Germinal center (tissue), 1 donor: Measurements from ENCODE around the gene ZNRF3.
A peak's percentile ranks its signal among the peaks of the same experiment; 100 is the strongest.
"Not testable (repeated sequence)": the region's sequence is repeated elsewhere in the genome, so short reads cannot be mapped to it uniquely, and the experiment has no call there.

Source experiments
- DNase-seq: peaks from one replicate; pipeline ENCODE4 v3.0.0; 2012; ENCODE audit warnings: mixed read lengths, low spot score

The ZNRF3 gene

DNA sequence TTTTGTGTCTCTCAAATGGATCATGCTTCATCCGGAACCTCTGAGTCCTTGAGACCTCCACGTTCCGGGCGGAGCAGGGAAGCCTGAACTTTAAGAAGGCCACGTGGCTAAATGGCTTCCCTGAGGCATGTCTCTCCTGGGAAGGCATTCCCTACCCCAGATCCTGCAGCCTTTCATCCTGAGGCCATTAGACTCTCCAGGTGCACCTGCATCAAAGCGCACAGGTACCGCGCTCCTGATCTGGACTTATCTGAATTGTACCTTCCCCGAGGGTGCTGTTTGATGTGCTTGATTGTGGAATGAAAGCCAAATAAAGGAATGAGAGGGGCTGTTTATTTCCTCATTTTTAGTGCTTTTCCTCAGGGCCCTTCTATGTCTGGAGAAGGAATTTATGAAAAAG lies 155.8 kb downstream of the ZNRF3 start:
- no peak for DNase-seq

DNA sequence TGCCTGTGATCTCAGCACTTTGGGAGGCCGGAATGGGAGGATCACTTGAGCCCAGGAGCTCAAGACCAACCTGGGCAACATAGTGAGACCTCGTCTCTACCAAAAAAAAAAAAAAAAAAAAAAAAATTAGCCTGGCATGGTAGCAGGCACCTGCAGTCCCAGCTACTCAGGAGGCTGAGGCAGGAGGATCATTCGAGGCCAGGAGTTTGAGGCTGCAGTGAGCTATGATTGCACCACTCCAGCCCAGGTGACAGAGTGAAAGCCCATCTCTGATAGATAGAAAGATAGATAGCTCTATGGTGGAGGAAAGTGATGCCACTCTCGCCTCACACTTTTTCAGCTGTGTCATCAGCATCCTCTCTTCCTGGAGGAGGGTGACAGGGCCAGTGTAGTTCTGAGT lies 156.3 kb downstream of the ZNRF3 start:
- DNase-seq, result not testable (repeated sequence)

DNA sequence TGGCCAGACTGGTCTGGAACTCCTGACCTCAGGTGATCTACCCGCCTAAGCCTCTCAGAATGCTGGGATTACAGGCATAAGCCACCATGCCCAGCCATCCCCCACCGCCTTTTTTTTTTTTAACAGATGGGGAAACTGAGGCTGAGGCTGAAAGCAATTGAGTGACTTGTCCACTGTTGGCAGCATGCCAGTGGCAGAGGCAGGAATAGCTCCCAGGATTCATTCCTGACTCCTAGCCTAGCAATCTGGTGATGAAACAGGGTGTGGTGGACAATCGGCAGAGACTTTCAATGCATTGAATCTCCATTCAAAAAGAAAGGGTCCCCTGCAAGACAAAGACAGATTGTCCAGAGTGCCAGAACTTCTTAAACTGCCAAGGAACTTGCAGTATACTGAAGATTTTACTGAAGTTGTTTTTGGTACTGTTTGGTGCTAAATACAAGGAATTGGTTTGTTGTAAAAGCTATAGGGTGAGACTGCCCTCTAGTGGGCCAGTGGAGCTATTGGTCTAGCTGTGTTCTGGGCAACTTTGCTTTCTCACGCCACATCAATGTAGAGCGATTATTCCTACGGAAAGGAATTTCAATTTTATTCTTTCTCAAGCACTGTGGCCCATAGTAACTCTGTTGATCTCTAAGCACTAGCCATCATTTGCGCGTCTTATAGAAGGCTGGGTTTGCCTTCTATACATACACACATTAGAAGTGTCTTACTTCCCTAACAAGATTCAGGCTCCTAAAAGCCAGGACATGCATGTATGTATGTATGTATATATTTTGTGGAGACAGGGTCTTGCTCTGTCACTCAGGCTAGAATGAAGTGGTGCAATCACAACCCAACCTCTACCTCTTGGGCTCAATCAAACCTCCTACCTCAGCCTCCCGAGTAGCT lies 157.3 kb downstream of the ZNRF3 start:
- peak; percentile 52 for DNase-seq

DNA sequence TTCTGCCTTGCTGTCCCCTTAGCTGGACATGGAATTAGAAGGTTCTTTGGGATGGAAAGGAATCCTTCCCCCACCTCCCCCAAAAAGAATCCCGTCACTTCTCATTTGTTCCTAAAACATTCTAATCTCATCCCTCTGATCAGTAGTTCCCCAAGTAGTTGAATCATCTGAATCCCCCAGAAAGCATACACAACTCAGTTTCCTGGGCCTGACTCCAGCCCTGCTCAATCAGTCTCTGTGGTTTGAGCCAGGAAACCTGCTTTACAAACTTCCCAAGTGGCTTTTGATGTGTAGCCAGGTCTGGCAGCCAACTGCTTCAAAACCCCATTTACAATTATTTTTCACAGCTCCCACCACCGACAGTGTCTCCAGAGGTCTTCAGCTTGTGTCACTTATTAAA lies 158.0 kb downstream of the ZNRF3 start:
- no peak for DNase-seq

DNA sequence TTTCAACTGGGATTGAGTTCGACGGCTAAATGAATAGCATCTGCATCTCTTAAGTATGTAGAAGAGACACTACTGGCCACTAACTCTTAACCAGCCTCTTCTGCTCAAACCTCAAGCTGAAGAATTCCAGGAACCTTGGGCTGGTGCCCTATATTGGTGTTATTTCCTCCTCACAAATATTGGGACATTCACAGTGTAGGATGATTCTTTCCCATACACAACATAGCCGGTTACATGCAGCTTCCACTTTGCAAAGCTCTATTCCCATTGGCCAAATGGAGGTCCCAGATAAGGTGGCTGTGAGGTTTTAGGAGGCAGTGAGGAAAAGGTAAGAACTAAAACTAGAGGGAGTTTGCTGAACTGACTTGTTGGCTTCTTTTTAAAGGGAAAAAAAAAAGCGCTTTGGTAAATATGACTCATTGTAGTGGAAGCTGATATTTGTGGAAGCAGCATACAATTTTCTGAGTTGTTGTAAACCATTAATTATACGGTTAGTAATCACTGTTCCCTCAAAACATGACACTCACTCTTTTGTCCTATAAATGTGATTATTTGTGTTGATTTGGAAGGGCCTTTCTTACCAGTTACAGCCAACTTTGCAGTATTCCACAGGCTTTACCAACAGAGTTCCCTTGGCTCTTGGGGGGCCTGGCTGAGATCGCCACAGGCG lies 160.7 kb downstream of the ZNRF3 start:
- DNase-seq, result no peak

DNA sequence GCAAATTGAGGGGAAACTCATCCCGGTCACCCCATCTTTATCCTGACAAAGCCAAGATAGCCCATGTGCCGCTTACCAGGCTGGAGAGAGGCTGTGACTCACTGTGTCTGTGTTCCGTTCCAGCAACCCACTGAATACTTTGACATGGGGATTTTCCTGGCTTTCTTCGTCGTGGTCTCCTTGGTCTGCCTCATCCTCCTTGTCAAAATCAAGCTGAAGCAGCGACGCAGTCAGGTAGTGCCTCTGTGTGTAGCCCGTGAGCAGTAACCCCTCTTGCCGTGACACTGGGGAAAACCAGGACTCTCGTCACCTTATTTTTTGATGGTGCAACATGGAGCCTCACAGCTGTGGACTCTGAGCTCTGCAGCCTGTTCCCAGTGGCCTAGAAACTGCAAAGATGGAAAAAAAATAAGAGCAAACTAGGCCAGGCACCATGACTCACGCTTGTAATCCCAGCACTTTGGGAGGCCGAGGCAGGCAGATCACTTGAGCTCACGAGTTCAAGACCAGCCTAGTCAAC lies 161.3 kb downstream of the ZNRF3 start:
- DNase-seq, result no peak

DNA sequence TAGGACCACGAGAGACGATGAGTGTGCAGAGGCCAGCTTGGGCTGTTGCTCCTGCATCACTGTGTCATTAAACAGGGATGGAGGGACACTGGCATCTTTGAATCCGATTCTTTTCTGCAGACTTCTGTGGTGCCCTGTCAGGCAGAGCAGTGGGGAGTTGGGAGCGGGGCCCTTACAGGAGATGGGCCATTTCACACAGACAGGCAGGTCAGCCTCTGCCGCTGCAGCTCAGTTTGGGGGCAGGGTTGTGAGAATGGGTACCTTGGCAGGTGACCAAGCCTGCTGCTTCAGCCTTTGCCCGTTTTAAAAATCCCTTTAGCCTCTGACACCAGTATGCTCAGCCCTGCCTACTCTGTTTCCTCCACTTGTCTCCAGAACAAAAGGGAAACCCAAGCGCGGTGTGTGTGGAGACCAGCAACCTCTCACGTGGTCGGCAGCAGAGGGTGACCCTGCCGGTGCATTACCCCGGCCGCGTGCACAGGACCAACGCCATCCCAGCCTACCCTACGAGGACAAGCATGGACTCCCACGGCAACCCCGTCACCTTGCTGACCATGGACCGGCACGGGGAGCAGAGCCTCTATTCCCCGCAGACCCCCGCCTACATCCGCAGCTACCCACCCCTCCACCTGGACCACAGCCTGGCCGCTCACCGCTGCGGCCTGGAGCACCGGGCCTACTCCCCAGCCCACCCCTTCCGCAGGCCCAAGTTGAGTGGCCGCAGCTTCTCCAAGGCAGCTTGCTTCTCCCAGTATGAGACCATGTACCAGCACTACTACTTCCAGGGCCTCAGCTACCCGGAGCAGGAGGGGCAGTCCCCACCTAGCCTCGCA lies 165.7 kb downstream of the ZNRF3 start:
- DNase-seq, result no peak

DNA sequence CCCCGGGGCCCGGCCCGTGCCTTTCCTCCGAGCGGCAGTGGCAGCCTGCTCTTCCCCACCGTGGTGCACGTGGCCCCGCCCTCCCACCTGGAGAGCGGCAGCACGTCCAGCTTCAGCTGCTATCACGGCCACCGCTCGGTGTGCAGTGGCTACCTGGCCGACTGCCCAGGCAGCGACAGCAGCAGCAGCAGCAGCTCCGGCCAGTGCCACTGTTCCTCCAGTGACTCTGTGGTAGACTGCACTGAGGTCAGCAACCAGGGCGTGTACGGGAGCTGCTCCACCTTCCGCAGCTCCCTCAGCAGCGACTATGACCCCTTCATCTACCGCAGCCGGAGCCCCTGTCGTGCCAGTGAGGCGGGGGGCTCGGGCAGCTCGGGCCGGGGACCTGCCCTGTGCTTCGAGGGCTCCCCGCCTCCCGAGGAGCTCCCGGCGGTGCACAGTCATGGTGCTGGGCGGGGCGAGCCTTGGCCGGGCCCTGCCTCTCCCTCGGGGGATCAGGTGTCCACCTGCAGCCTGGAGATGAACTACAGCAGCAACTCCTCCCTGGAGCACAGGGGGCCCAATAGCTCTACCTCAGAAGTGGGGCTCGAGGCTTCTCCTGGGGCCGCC lies 166.4 kb downstream of the ZNRF3 start:
- no peak for DNase-seq

DNA sequence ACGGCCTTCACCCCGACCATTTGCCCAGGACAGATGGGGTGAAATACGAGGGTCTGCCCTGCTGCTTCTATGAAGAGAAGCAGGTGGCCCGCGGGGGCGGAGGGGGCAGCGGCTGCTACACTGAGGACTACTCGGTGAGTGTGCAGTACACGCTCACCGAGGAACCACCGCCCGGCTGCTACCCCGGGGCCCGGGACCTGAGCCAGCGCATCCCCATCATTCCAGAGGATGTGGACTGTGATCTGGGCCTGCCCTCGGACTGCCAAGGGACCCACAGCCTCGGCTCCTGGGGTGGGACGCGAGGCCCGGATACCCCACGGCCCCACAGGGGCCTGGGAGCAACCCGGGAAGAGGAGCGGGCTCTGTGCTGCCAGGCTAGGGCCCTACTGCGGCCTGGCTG lies 167.1 kb downstream of the ZNRF3 start:
- no peak for DNase-seq

DNA sequence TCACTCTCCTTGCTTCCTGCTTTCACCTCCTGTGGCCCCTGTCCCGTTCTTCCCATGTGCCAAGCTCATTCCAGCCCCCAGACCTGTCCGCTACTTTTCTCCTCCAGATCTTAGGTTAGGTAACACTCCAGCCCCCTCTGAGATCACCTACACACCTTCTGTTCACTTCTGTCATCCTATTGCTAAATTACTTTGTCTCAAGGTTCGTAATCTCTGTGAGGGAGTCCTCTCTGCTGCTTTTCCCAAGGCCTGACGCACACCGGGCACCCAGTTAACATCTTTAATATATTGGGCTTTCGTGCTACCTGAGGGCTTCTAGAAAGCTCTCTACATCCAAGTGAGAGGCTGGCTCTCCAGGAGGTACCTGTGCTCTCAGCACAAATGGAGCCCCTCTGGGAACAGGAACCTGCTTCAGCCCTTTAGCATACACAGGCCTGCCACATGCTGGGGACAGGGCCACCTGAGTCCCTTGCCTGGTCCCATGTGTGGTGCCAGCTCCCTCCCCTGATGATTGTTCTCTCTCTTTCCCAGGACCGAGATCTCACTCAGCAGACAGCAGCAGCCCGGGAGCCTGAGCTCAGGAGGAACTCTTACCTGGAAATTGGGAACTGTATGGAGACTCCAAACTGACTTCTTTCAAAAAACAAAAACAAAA lies 169.8 kb downstream of the ZNRF3 start:
- DNase-seq, result no peak

DNA sequence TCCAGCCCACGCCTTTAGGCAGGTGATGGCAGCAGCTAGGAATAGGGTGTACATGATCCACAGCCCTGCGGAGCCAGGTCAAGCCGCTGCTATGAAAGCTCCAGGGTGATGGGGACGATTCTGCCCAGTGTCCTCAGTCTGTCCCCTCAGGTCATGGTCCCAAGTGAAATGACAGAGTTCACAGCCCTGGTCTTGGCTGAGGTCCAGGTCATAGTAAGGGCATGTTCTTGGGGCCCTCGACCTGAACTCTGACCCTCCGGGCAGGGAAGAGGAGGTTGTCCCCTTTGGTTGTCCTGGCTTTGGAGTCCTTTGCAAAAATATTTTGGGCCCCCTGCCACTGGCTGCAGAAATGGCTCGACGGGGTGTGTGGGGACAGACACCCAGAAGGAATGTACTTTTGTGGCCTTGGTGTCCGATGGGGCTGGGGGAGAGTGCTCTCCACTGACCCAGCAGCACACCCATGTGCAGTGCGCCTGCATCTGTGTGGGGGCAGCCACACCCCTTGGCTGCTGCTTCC lies 170.9 kb downstream of the ZNRF3 start:
- DNase-seq, result no peak

DNA sequence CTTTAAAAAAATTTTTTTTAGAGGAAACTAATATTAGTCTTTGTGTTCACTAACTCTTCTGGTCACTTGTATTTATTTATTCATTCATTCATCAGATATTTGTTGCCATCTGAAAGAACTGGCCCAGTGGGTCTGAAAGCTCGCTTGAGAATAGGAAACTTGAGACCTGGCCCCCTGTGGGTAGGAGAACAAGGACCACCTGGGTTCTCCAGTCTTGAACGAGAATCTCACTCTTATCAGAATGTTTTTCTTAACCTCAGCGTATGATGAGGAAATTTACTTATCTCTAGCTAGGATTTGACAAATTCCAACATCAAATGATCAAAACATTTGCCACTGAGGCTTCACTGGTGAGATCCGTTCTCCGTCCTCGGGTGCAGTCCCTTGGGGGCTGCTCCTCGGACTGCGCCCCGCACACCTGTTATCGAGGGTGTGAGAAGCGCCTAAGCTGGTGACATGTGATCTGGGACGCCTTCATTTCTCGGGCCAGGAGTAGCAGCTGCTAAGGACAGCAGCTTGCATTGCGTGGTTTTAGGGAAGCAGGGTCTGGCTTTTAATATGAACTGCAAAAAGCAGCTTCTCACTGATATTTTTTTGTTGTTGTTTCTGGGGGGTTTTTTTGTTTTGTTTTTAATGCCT lies 171.9 kb downstream of the ZNRF3 start:
- DNase-seq, result no peak

DNA sequence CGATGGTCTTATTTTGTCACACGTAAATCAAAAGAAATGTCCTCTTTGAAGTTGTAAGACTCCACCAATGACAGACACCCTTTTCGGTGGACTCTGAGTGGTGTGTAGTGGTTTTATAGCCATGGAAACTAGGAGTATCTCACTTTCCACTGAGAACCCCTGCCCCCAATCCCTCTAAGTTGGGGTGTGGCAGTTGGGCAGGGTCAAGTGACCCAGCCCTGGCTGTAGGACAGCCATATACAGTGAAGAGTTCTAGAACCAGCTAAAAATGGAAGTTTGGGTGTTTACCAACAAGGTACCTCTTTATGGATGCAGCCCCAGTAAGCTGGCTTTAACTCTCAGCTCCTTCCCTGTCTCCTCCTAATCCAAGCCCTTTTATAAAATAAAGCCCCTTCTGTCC lies 173.1 kb downstream of the ZNRF3 start:
- DNase-seq, result no peak

DNA sequence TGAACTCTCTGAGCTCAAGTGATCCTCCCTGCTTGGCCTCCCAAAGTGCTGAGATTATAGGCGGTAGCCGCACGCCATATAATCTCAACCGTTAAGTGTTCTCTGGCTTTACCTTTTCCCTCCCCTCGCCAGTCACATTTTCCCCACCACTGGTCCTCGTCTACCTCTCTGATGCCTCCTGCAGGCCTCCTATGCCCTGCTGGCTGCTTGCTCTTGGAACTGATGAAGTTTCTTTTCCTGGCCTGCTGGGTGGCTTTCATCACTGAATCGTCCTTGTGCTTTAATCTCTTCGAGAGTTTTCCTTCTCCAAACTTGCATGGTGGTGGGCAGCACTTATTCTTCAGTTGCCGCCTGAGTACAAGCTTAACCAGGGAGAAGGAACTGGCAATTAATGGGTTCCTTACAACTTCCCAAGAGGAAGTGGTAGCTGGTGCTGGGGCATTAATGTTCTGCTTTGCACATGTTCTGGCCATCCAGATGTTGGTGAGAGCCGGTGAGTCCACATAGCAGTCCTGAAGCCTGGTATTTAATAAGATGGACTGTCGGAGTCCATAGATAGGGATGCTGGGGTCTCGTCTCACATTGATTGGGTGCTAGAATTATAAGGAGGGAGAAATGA lies 177.0 kb downstream of the ZNRF3 start:
- DNase-seq, result no peak

DNA sequence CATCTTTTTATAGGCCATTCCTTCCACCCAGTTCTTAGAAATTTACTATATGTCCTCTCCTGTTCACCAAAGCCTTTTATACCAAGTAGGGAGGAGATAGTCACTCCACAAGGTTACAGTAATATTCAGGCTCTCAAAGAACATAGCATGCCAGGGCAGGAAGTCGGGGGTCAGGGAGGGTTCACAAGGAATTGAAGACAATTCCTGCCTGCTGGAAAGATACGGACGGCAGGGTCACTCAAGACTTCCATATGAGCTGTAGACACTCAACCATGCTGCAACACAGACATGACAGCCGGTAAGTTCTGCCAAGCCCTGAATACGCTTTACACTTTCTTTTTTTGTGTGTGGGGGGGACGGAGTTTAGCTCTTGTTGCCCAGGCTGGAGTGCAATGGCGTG lies 177.6 kb downstream of the ZNRF3 start:
- DNase-seq, result no peak

DNA sequence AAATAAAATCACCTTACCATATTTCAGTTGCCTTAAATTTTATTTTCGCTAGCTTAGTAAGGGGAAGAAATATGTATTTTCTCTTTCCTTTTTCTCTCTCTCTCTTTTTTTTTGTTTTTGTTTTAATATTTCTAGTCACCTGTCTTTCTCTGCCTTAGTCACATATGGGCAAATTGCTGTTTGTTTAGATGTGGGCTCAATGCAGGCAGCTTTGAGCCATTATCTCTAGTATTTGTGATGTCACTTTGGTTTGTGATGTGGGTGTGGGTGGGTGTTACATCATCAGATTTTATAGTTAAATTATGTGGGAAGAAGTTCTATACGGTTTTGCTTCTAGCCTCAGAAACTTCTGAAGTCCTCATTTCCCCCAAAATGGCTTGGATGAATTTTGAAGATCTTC lies 178.4 kb downstream of the ZNRF3 start, which contains the start of gene C22orf31:
C22orf31 (minus strand) TSS at position 59 of the 400 bp plus-strand sequence; CDS start at position 20, 39 bp downstream.
- no peak for DNase-seq

DNA sequence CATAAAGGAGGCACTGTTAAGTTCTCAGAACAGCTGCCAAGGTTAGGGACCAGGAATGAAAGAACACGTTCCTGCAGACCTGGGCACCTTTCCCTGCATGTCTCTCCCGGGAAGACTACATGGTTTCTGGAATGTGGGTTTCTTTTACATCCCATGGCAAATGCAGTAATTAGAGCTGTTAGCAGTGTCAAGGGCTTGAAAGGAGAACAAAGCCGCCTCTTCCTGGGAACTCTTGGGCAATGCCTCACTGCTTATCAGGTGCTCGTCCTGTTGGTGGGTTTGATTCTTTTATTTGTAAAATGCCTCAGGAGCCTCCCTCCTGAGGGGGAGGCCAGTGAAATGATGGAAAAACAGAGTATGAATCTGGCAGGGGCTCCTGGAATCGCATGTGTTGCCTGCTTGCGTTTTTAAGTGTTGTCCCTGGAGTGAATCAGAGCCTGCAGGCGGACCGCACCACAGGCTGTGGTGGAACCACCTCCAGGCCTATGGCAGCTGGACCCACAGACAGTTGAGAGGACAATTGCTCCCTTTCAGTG lies 179.0 kb downstream of the ZNRF3 start:
- DNase-seq, result no peak

DNA sequence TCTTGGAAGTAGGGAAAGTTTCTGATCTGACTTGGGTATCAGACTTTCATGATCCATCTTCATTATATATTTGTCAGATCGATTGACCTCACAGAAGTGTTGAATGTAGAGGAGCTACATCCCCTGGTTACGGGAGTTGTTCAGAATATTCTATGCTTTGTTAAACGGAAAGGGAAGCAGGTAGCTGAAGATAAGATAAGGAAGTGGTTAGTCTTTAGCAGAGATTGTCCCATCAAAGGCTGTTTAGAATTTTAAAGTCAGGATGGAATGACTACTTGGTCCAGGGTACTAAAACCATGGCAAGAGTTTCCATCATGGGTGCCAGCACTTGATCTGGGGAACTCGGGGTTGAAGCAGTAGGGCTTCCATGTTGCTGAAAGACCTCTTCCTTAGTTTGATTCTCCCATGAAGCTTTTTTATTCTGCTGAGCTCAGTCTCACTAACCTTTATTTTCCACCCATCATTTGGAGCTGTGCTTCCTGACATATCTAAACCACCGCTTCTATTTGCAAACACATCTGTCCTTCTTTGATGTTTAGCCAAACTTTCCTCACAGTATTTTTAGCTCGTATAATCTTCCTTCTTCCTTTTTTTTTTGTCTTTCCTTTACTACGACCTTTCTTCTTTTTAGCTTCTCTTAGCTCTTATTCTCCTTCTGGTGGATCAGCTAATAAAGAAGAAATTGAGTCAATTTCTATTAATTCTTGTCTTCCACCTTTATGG lies 182.3 kb downstream of the ZNRF3 start:
- no peak for DNase-seq

DNA sequence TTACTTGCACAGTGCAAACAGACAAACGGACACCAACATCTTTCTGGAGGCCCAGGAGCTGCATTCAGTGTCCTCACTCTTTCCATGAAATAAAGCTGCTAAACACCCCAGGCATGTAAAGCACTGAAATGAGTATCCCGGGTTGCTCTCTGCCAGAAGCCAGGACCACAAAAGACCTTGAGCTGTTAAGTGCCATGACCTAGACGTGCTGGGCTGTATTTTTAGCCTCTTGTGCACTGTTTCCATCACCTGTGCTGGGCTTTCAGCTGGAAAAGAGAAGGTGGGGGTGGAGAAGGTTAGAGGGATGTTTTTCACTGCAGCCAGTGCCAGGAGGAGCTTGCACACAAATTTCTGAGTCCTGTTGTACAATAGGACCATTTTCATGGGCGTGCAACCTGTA lies 186.1 kb downstream of the ZNRF3 start:
- no peak for DNase-seq
